Body of pancreas (tissue), 4 donors: ENCODE results near the gene GAB2. TPM values are rescaled to one million over a fixed set of nuclear protein-coding genes. Genes with fewer than 3 reads are reported as not detected.

Experiments used
- ATAC-seq: fragments of 150-250 bp; one replicate; pipeline ENCODE4 v1.9.1; 2016
- DNase-seq, 4 donors: peaks; one replicate each; pipeline ENCODE4 v3.0.0-alpha.2; 2019
- H3K27ac ChIP-seq, 4 donors: fragments of 200-600 bp; sonication (generic); 1 replicate in 3 of 4; 2 replicates in 1 of 4; pipeline versions ENCODE4 v1.5.1 to v1.6.1; 2016 to 2019; ENCODE audit warnings: mild to moderate bottlenecking in 1 of 4, mixed read lengths in 1 of 4, moderate library complexity in 1 of 4
- H3K27me3 ChIP-seq, 2 donors: fragments of 200-600 bp; sonication (generic); one replicate each; pipeline ENCODE4 v1.6.0; 2016; ENCODE audit warnings: mild to moderate bottlenecking in 1 of 2
- H3K36me3 ChIP-seq, 2 donors: fragments of 200-600 bp; sonication (generic); replicated peaks in 1 of 2; 2 replicates each; pipeline ENCODE4 v1.5.1; 2016; ENCODE audit warnings: low read depth in 2 of 2; ENCODE audit not compliant: insufficient read depth in 1 of 2
- H3K4me1 ChIP-seq: fragments of 200-600 bp; sonication (generic); one replicate; pipeline ENCODE4 v1.6.0; 2016
- H3K4me3 ChIP-seq, 2 donors: fragments of 200-600 bp; sonication (generic); 1 replicate in 1 of 2; 2 replicates in 1 of 2; pipeline ENCODE4 v1.5.1; 2016 to 2019
- H3K9me3 ChIP-seq, 3 donors: fragments of 200-600 bp; sonication (generic); 1 replicate in 2 of 3; 2 replicates in 1 of 3; pipeline ENCODE4 v1.5.1; 2016
- CTCF ChIP-seq, 7 experiments: fragments of 450-650 bp in 4 of 7; fragments of 200-600 bp in 3 of 7; sonication (generic) in 3 of 7; IDR thresholded peaks; one replicate each; pipeline ENCODE4 v1.5.1; 2016 to 2019; ENCODE audit warnings: antibody characterized with exemption in 7 of 7
- POLR2A ChIP-seq, 3 donors: fragments of 450-650 bp; IDR thresholded peaks; one replicate each; pipeline ENCODE4 v1.6.1; 2016; ENCODE audit warnings: antibody characterized with exemption in 3 of 3, mild to moderate bottlenecking in 2 of 3
- WGBS, 2 donors: methylation state at CpG; one replicate each; pipeline ENCODE4 v1.1.5; 2017; 5-methylcytosine and 5-hydroxymethylcytosine counted together
- intact Hi-C: fragments of 100-400 bp; cut with DNase I; formaldehyde crosslinking; loops from one replicate; pipeline ENCODE4 v1.15.1; 2023
- total RNA-seq, 2 donors: library from RNA; depleted of rRNA; stranded (reverse); fragments of >200 nt; gene quantifications; one replicate each; pipeline ENCODE4 v1.1.0, GENCODE V29; 2016

Gene GAB2
- total RNA-seq, 2 donors from 2014 or later, result 6.9 to 16.9 TPM

GRCh38 chr11:78257654-78258053, 160.0 kb downstream of the GAB2 start:
- Histone ChIP-seq H3K4me1 (peaks cover 12% of the 10 kb centered on the region), H3K9me3 (no peaks in the 10 kb centered on the region), H3K27ac (peak overlapping the region in 2 of 4 donors; percentile 32 to 47), H3K27me3 (no peaks in the 10 kb centered on the region), H3K36me3 (no peaks in the 10 kb centered on the region), H3K4me3 (no peak overlapping the region)
- DNase-seq (no peak), ATAC-seq (no peak)
- TF ChIP-seq CTCF (IDR thresholded peaks at IDR 0.05) (no peak), POLR2A (IDR thresholded peaks at IDR 0.05) (no peak)
- intact Hi-C loops, result no loop called here
- WGBS, 2 donors, result 93 to 94% methylated on average over 3 of the region's 3 CpGs

GRCh38 chr11:78256962-78257361, 160.7 kb downstream of the GAB2 start:
- ATAC-seq, result peak; percentile 94

GRCh38 chr11:78255919-78256318, 161.7 kb downstream of the GAB2 start:
- WGBS, 2 donors, result 85 to 91% methylated on average over 2 of the region's 2 CpGs
- Histone ChIP-seq H3K4me1 (peaks cover 20% of the 10 kb centered on the region), H3K36me3 (no peaks in the 10 kb centered on the region), H3K27me3 (no peaks in the 10 kb centered on the region), H3K27ac (no peak overlapping the region), H3K9me3 (no peaks in the 10 kb centered on the region), H3K4me3 (no peak overlapping the region)
- DNase-seq (no peak), ATAC-seq (no peak)
- TF ChIP-seq POLR2A (IDR thresholded peaks at IDR 0.05) (no peak), CTCF (IDR thresholded peaks at IDR 0.05) (no peak)
- intact Hi-C loops, result no loop called here

More at GRCh38 chr11:78256962-78257361, 160.7 kb downstream of the GAB2 start:
- Histone ChIP-seq H3K4me1 (peaks cover 12% of the 10 kb centered on the region), H3K9me3 (no peaks in the 10 kb centered on the region), H3K27me3 (no peaks in the 10 kb centered on the region), H3K4me3 (no peak overlapping the region), H3K36me3 (no peaks in the 10 kb centered on the region), H3K27ac (peak overlapping the region in 3 of 4 donors; percentile 32 to 47 (median 41))
- DNase-seq, result peak; percentile 69 to 88 (median 77)
- intact Hi-C loops, result no loop called here
- no peak for TF ChIP-seq POLR2A (IDR thresholded peaks at IDR 0.05)
- no peak for TF ChIP-seq CTCF (IDR thresholded peaks at IDR 0.05)
- 7 to 15% methylated on average over 3 of the region's 3 CpGs for WGBS, 2 donors

- Histone ChIP-seq H3K9me3 (no peaks in the 10 kb centered on the region), H3K4me1 (peaks cover 20% of the 10 kb centered on the region), H3K36me3 (no peaks in the 10 kb centered on the region), H3K27me3 (no peaks in the 10 kb centered on the region), H3K4me3 (no peak overlapping the region), H3K27ac (no peak overlapping the region)
- ATAC-seq (no peak), DNase-seq (no peak)
- no peak for TF ChIP-seq POLR2A (IDR thresholded peaks at IDR 0.05)
- TF ChIP-seq CTCF (IDR thresholded peaks at IDR 0.05), result no peak
- WGBS, 2 donors, result 80 to 83% methylated on average over 4 of the region's 4 CpGs
- intact Hi-C loops, result no loop called here
Observed at GRCh38 chr11:78254268-78254667, 163.4 kb downstream of the GAB2 start.

GRCh38 chr11:78253797-78254196, 163.8 kb downstream of the GAB2 start:
- H3K4me1 ChIP-seq, result peaks cover 20% of the 10 kb centered on the region
- H3K9me3 ChIP-seq, result no peaks in the 10 kb centered on the region
- H3K4me3 ChIP-seq, result no peak overlapping the region
- no peak overlapping the region for H3K27ac ChIP-seq
- DNase-seq, result no peak
- no peaks in the 10 kb centered on the region for H3K27me3 ChIP-seq
- WGBS, 2 donors, result 91 to 94% methylated on average over 4 of the region's 4 CpGs
- intact Hi-C loops, result no loop called here
- TF ChIP-seq POLR2A (IDR thresholded peaks at IDR 0.05) (no peak), CTCF (IDR thresholded peaks at IDR 0.05) (no peak)
- ATAC-seq, result no peak
- no peaks in the 10 kb centered on the region for H3K36me3 ChIP-seq
